Natural killer cell (primary cell): ENCODE measurements around the gene CBLN1. TPM values are rescaled to one million over a fixed set of nuclear protein-coding genes. Genes with fewer than 3 reads are reported as not detected.

Experiments used
- ATAC-seq, 3 donors: fragments of 150-1000 bp in 2 of 3; fragments of 200-7000 bp in 1 of 3; cut with Tn5 transposase; 1 replicate in 1 of 3; 2 replicates in 2 of 3; pipeline ENCODE4 v1.10.0; 2021; ENCODE audit warnings: mild to moderate bottlenecking in 2 of 3, moderate library complexity in 2 of 3
- DNase-seq, 2 donors: peaks; one replicate each; pipeline versions ENCODE4 v3.0.0 to v3.0.0-alpha.2; 2013 to 2021; ENCODE audit warnings: mixed read lengths in 1 of 2
- H3K27ac ChIP-seq: one replicate; pipeline ENCODE4 v1.5.1; 2013; ENCODE audit warnings: mild to moderate bottlenecking, low read length
- H3K27me3 ChIP-seq: one replicate; pipeline ENCODE4 v1.6.1; 2013; ENCODE audit warnings: low read length; ENCODE audit not compliant: control insufficient read depth, insufficient read depth
- H3K36me3 ChIP-seq: one replicate; pipeline ENCODE4 v1.6.1; 2013; ENCODE audit warnings: low read length; ENCODE audit not compliant: control insufficient read depth, insufficient read depth
- H3K4me1 ChIP-seq: one replicate; pipeline ENCODE4 v1.6.1; 2013; ENCODE audit warnings: low read length; ENCODE audit not compliant: control insufficient read depth, insufficient read depth
- H3K4me3 ChIP-seq: one replicate; pipeline ENCODE4 v1.5.1; 2013; ENCODE audit warnings: low read length
- H3K9me3 ChIP-seq: one replicate; pipeline ENCODE4 v1.6.1; 2013; ENCODE audit warnings: low read length; ENCODE audit not compliant: control insufficient read depth, insufficient read depth
- H3K27ac Mint-ChIP-seq, 2 donors: one replicate each; pipeline ENCODE4 v1.8.0; 2022; ENCODE audit warnings: mild to moderate bottlenecking in 2 of 2, mixed read lengths in 2 of 2, moderate library complexity in 1 of 2
- H3K27me3 Mint-ChIP-seq, 2 donors: one replicate each; pipeline ENCODE4 v1.8.0; 2022; ENCODE audit warnings: low read depth in 2 of 2, mixed read lengths in 2 of 2
- H3K36me3 Mint-ChIP-seq: one replicate; pipeline ENCODE4 v1.8.0; 2022; ENCODE audit warnings: mixed read lengths
- H3K4me1 Mint-ChIP-seq, 2 donors: one replicate each; pipeline ENCODE4 v1.8.0; 2022; ENCODE audit warnings: mixed read lengths in 2 of 2
- H3K4me3 Mint-ChIP-seq: one replicate; pipeline ENCODE4 v1.8.0; 2022; ENCODE audit warnings: mild to moderate bottlenecking, moderate library complexity, mixed read lengths
- H3K9me3 Mint-ChIP-seq, 2 donors: one replicate each; pipeline ENCODE4 v1.8.0; 2022; ENCODE audit warnings: mixed read lengths in 2 of 2
- CTCF ChIP-seq: fragments of 200-600 bp; IDR thresholded peaks from one replicate; pipeline ENCODE4 v1.8.0; 2022; ENCODE audit warnings: antibody characterized with exemption
- WGBS: methylation state at CpG from one replicate; pipeline ENCODE4 v1.1.7; 2013; ENCODE audit warnings: missing lambda C conversion rate; ENCODE audit not compliant: insufficient coverage; 5-methylcytosine and 5-hydroxymethylcytosine counted together
- intact Hi-C: fragments of 100-400 bp; cut with micrococcal nuclease; formaldehyde crosslinking; loops from one replicate; pipeline ENCODE4 v1.14.2; 2022
- total RNA-seq, 4 donors: library from RNA; stranded (reverse); fragments of 120-200 nt in 1 of 4; gene quantifications; one replicate each; pipeline versions ENCODE4 v1.2.3 to v1.2.4, GENCODE V29; 2013 to 2022

The CBLN1 gene
- total RNA-seq, 3 donors from 2014 or later (not counting 1 experiment from before 2014, with no cell fraction given), result not detected

GRCh38 chr16:49275050-49275730, 6.4 kb downstream of the CBLN1 start:
- no peak overlapping the region for H3K4me3 Mint-ChIP-seq

GRCh38 chr16:49274591-49274990, 7.0 kb downstream of the CBLN1 start:
- Mint-ChIP-seq H3K27me3 (peaks cover 52 to 53% of the 10 kb centered on the region in 2 donors), H3K27ac (no peak overlapping the region), H3K4me1 (no peaks in the 10 kb centered on the region), H3K9me3 (no peaks in the 10 kb centered on the region), H3K4me3 (no peak overlapping the region), H3K36me3 (peaks cover 7% of the 10 kb centered on the region)
- DNase-seq (no peak), ATAC-seq (no peak)
- WGBS, result 8% methylated on average over 9 of the region's 11 CpGs
- no peak overlapping the region for H3K4me3 ChIP-seq
- no peaks in the 10 kb centered on the region for H3K36me3 ChIP-seq
- intact Hi-C loops, result no loop called here
- H3K27ac ChIP-seq, result no peak overlapping the region
- TF ChIP-seq CTCF, result no peak
- H3K9me3 ChIP-seq, result no peaks in the 10 kb centered on the region
- H3K27me3 ChIP-seq, result peaks cover 33% of the 10 kb centered on the region
- no peaks in the 10 kb centered on the region for H3K4me1 ChIP-seq

More at GRCh38 chr16:49275050-49275730, 6.4 kb downstream of the CBLN1 start:
- TF ChIP-seq CTCF, result no peak
- ATAC-seq (no peak), DNase-seq (no peak)
- intact Hi-C loops, result no loop called here
- peaks cover 56 to 57% of the 10 kb centered on the region in 2 donors for H3K27me3 Mint-ChIP-seq
- H3K27ac ChIP-seq, result no peak overlapping the region
- H3K27ac Mint-ChIP-seq, result no peak overlapping the region
- WGBS, result 7% methylated on average over 34 of the region's 34 CpGs
- no peaks in the 10 kb centered on the region for H3K9me3 Mint-ChIP-seq
- H3K4me1 Mint-ChIP-seq, result peaks cover 0 to 4% of the 10 kb centered on the region in 2 donors
- H3K4me1 ChIP-seq, result no peaks in the 10 kb centered on the region
- peaks cover 7% of the 10 kb centered on the region for H3K36me3 Mint-ChIP-seq
- H3K9me3 ChIP-seq, result no peaks in the 10 kb centered on the region
- H3K27me3 ChIP-seq, result peaks cover 38% of the 10 kb centered on the region
- no peak overlapping the region for H3K4me3 ChIP-seq
- no peaks in the 10 kb centered on the region for H3K36me3 ChIP-seq

- ATAC-seq, result no peak
- H3K4me1 Mint-ChIP-seq, result no peaks in the 10 kb centered on the region
- H3K4me3 ChIP-seq, result no peak overlapping the region
- H3K36me3 ChIP-seq, result no peaks in the 10 kb centered on the region
- no peak overlapping the region for H3K4me3 Mint-ChIP-seq
- H3K36me3 Mint-ChIP-seq, result peaks cover 4% of the 10 kb centered on the region
- H3K27ac Mint-ChIP-seq, result no peak overlapping the region
- WGBS, result 23% methylated on average over 3 of the region's 3 CpGs
- H3K9me3 ChIP-seq, result no peaks in the 10 kb centered on the region
- H3K4me1 ChIP-seq, result no peaks in the 10 kb centered on the region
- intact Hi-C loops, result no loop called here
- peaks cover 45 to 46% of the 10 kb centered on the region in 2 donors for H3K27me3 Mint-ChIP-seq
- no peak overlapping the region for H3K27ac ChIP-seq
- no peaks in the 10 kb centered on the region for H3K9me3 Mint-ChIP-seq
- H3K27me3 ChIP-seq, result peaks cover 31% of the 10 kb centered on the region
- no peak for DNase-seq
- TF ChIP-seq CTCF, result no peak
Observed at GRCh38 chr16:49273771-49274170, 7.9 kb downstream of the CBLN1 start.

- Histone ChIP-seq H3K27me3 (peaks cover 11% of the 10 kb centered on the region), H3K4me1 (no peaks in the 10 kb centered on the region), H3K36me3 (no peaks in the 10 kb centered on the region), H3K9me3 (no peaks in the 10 kb centered on the region), H3K27ac (no peak overlapping the region), H3K4me3 (no peak overlapping the region)
- Mint-ChIP-seq H3K9me3 (no peaks in the 10 kb centered on the region), H3K36me3 (no peaks in the 10 kb centered on the region), H3K4me3 (no peak overlapping the region), H3K4me1 (no peaks in the 10 kb centered on the region), H3K27me3 (peaks cover 21 to 30% of the 10 kb centered on the region in 2 donors), H3K27ac (no peak overlapping the region)
- DNase-seq (no peak), ATAC-seq (no peak)
- 61% methylated on average over 3 of the region's 3 CpGs for WGBS
- intact Hi-C loops, result no loop called here
- TF ChIP-seq CTCF, result no peak
Observed at GRCh38 chr16:49271363-49271762, 10.3 kb downstream of the CBLN1 start.
